ENCODE measurements around the gene PAX5.

Gene PAX5

GRCh38 chr9:36950389-36950788 lies 83.7 kb downstream of the PAX5 start:
- DNase-seq = no peak

- no peak for DNase-seq
These were observed 84.6 kb downstream of the PAX5 start for GRCh38 chr9:36949466-36949865.

- no peak for DNase-seq
These were observed 86.0 kb downstream of the PAX5 start for GRCh38 chr9:36948051-36948450.

GRCh38 chr9:36946653-36947052 lies 87.4 kb downstream of the PAX5 start:
- no peak for DNase-seq

- no peak for DNase-seq
These were observed 88.1 kb downstream of the PAX5 start for GRCh38 chr9:36945999-36946398.

GRCh38 chr9:36942891-36943290 lies 91.2 kb downstream of the PAX5 start:
- no peak for DNase-seq

- no peak for DNase-seq
These were observed 92.6 kb downstream of the PAX5 start for GRCh38 chr9:36941441-36941840.

GRCh38 chr9:36940881-36941280 lies 93.2 kb downstream of the PAX5 start:
- no peak for DNase-seq

GRCh38 chr9:36940500-36940853 lies 93.6 kb downstream of the PAX5 start:
- DNase-seq = no peak

GRCh38 chr9:36939655-36940499 lies 94.2 kb downstream of the PAX5 start:
- no peak for DNase-seq

- DNase-seq = no peak
These were observed 94.9 kb downstream of the PAX5 start for GRCh38 chr9:36939214-36939613.

- DNase-seq = no peak
These were observed 95.5 kb downstream of the PAX5 start for GRCh38 chr9:36938617-36939016.

GRCh38 chr9:36937951-36938350 lies 96.1 kb downstream of the PAX5 start:
- no peak for DNase-seq

GRCh38 chr9:36937346-36937745 lies 96.7 kb downstream of the PAX5 start:
- DNase-seq = no peak

- DNase-seq = no peak
These were observed 97.6 kb downstream of the PAX5 start for GRCh38 chr9:36936498-36936831.

- DNase-seq = no peak
These were observed 98.1 kb downstream of the PAX5 start for GRCh38 chr9:36935768-36936497.

- DNase-seq = no peak
These were observed 98.7 kb downstream of the PAX5 start for GRCh38 chr9:36935332-36935731.

- no peak for DNase-seq
These were observed 99.5 kb downstream of the PAX5 start for GRCh38 chr9:36934478-36935065.

GRCh38 chr9:36933676-36934215 lies 100.3 kb downstream of the PAX5 start:
- DNase-seq = no peak

GRCh38 chr9:36932198-36932597 lies 101.9 kb downstream of the PAX5 start:
- DNase-seq = no peak

GRCh38 chr9:36930941-36931340 lies 103.1 kb downstream of the PAX5 start:
- DNase-seq = no peak

GRCh38 chr9:36929350-36929675 lies 104.8 kb downstream of the PAX5 start:
- DNase-seq = no peak

GRCh38 chr9:36928670-36929349 lies 105.3 kb downstream of the PAX5 start:
- no peak for DNase-seq

Data from stimulated activated CD4-positive, alpha-beta T cell treated with anti-CD3 and anti-CD28 coated beads, Interleukin-4, amount 100 ng/mL, for 4 hours (primary cell).